ENCODE data around the gene RGS6. TPM values are rescaled to one million over a fixed set of nuclear protein-coding genes. Genes with fewer than 3 reads are reported as not detected.

The RGS6 gene
- total and polyA plus RNA-seq, 4 donors, result 0.21 to 5.4 (median 0.45) TPM

DNA sequence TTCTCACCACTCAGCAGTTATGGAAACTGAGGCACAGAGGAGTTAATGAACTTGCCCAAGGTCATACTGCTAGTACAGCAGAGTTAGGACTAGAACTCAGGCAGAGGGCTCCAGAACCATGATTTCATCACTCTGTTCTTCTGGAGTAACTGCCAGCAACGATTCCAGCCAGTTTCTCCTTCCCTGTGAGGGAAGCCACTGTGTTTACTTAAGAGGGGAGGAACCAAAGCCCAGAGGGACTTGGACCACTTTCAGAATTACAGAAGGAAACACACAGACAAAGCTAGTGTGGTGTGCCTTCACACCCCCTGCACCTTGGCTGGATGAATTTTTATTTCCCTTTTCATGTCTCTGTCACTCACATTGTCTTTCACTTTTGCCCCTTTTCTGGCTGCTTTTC is 563.4 kb downstream of the RGS6 start:
- Histone ChIP-seq H3K4me1 (ENCODE audit: control insufficient read depth in 5 of 5, insufficient read depth in 5 of 5, low read length in 5 of 5) (peaks cover 0 to 1% (median 0%) of the 10 kb centered on the region in 5 donors), H3K9me3 (ENCODE audit: control insufficient read depth in 4 of 4, insufficient read depth in 3 of 4, low read length in 3 of 4) (peaks cover 0 to 4% (median 0%) of the 10 kb centered on the region in 4 donors), H3K4me3 (no peak overlapping the region), H3K27ac (ENCODE audit: low read depth in 1 of 2, low read length in 1 of 2) (no peak overlapping the region), H3K9ac (ENCODE audit: insufficient read depth in 1 of 2, low read length in 2 of 2) (no peak overlapping the region), H3K27me3 (ENCODE audit: control insufficient read depth in 3 of 3, insufficient read depth in 3 of 3, low read length in 2 of 3) (no peaks in the 10 kb centered on the region), H3K36me3 (ENCODE audit: control insufficient read depth in 4 of 4, insufficient read depth in 4 of 4, low read length in 4 of 4) (no peaks in the 10 kb centered on the region)
- 0% methylated on average over 1 of the region's 1 CpG for WGBS, 2 donors
- DNase-seq (peak in 2 of 3 donors; percentile 31 to 57), ATAC-seq (ENCODE audit: insufficient read depth, low FRiP score) (no peak)
- TF ChIP-seq, protein P1, sequence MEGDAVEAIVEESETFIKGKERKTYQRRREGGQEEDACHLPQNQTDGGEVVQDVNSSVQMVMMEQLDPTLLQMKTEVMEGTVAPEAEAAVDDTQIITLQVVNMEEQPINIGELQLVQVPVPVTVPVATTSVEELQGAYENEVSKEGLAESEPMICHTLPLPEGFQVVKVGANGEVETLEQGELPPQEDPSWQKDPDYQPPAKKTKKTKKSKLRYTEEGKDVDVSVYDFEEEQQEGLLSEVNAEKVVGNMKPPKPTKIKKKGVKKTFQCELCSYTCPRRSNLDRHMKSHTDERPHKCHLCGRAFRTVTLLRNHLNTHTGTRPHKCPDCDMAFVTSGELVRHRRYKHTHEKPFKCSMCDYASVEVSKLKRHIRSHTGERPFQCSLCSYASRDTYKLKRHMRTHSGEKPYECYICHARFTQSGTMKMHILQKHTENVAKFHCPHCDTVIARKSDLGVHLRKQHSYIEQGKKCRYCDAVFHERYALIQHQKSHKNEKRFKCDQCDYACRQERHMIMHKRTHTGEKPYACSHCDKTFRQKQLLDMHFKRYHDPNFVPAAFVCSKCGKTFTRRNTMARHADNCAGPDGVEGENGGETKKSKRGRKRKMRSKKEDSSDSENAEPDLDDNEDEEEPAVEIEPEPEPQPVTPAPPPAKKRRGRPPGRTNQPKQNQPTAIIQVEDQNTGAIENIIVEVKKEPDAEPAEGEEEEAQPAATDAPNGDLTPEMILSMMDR (IDR thresholded peaks at IDR 0.05; ENCODE audit: control extremely low read depth, extremely low read depth), result no peak

DNA sequence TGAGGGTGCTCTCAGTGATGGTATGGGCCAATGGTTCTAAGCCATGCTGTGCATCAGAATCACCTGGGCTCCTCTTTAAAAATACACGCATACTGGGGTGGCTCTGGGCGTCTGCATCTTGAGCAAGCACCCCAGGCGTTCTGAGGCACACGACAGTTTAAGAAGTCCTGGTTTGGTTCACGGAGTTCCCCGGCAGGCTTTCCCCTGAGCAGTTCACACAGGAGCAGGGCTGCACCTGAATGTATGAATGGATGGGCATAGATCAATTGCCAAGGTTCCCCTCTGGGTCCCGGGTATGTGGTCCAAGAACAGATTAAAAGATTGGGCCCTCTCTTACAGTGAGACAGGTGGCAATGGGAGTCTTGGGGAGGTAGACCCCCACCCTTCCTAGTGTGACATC is 566.4 kb downstream of the RGS6 start:
- DNase-seq (no peak), ATAC-seq (ENCODE audit: insufficient read depth, low FRiP score) (no peak)
- peaks cover 0 to 1% (median 0%) of the 10 kb centered on the region in 5 donors for H3K4me1 ChIP-seq (ENCODE audit: control insufficient read depth in 5 of 5, insufficient read depth in 5 of 5, low read length in 5 of 5)
- H3K27ac ChIP-seq (ENCODE audit: low read depth in 1 of 2, low read length in 1 of 2), result no peak overlapping the region
- 94 to 96% methylated on average over 7 of the region's 7 CpGs for whole genome bisulfite sequencing, 2 donors
- no peaks in the 10 kb centered on the region for H3K36me3 ChIP-seq (ENCODE audit: control insufficient read depth in 4 of 4, insufficient read depth in 4 of 4, low read length in 4 of 4)
- TF ChIP-seq, protein P1 (IDR thresholded peaks at IDR 0.05; ENCODE audit: control extremely low read depth, extremely low read depth), result no peak
- no peaks in the 10 kb centered on the region for H3K27me3 ChIP-seq (ENCODE audit: control insufficient read depth in 3 of 3, insufficient read depth in 3 of 3, low read length in 2 of 3)
- no peak overlapping the region for H3K4me3 ChIP-seq
- H3K9ac ChIP-seq (ENCODE audit: insufficient read depth in 1 of 2, low read length in 2 of 2), result no peak overlapping the region
- peaks cover 0 to 4% (median 1%) of the 10 kb centered on the region in 4 donors for H3K9me3 ChIP-seq (ENCODE audit: control insufficient read depth in 4 of 4, insufficient read depth in 3 of 4, low read length in 3 of 4)

DNA sequence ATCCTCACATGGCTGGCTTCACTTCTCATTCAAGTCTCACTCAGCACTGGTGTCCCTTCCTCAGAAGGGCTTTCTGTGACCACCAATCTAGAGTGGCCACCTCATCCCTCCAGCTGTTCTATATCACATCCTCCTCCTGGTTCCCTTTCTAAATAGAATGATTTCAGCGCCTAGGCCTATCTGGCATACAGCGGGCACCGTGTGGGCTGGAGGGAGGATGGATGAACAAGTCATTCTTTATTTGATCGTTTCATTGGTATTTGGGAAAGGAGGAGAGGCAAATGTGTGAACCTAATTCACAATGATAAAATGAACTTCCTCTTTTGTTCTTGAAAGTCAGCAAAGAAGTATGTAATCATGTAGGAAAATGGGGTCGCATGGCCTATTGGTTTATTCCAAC is 567.5 kb downstream of the RGS6 start:
- 75 to 82% methylated on average over 5 of the region's 5 CpGs for WGBS, 2 donors
- no peak for DNase-seq
- H3K27me3 ChIP-seq (ENCODE audit: control insufficient read depth in 3 of 3, insufficient read depth in 3 of 3, low read length in 2 of 3), result no peaks in the 10 kb centered on the region
- ATAC-seq (ENCODE audit: insufficient read depth, low FRiP score), result no peak
- no peak overlapping the region for H3K4me3 ChIP-seq
- no peak overlapping the region for H3K27ac ChIP-seq (ENCODE audit: low read depth in 1 of 2, low read length in 1 of 2)
- H3K36me3 ChIP-seq (ENCODE audit: control insufficient read depth in 4 of 4, insufficient read depth in 4 of 4, low read length in 4 of 4), result no peaks in the 10 kb centered on the region
- H3K9ac ChIP-seq (ENCODE audit: insufficient read depth in 1 of 2, low read length in 2 of 2), result no peak overlapping the region
- peaks cover 0 to 1% (median 0%) of the 10 kb centered on the region in 5 donors for H3K4me1 ChIP-seq (ENCODE audit: control insufficient read depth in 5 of 5, insufficient read depth in 5 of 5, low read length in 5 of 5)
- peaks cover 0 to 3% (median 1%) of the 10 kb centered on the region in 4 donors for H3K9me3 ChIP-seq (ENCODE audit: control insufficient read depth in 4 of 4, insufficient read depth in 3 of 4, low read length in 3 of 4)
- TF ChIP-seq, protein P1 (IDR thresholded peaks at IDR 0.05; ENCODE audit: control extremely low read depth, extremely low read depth), result no peak

DNA sequence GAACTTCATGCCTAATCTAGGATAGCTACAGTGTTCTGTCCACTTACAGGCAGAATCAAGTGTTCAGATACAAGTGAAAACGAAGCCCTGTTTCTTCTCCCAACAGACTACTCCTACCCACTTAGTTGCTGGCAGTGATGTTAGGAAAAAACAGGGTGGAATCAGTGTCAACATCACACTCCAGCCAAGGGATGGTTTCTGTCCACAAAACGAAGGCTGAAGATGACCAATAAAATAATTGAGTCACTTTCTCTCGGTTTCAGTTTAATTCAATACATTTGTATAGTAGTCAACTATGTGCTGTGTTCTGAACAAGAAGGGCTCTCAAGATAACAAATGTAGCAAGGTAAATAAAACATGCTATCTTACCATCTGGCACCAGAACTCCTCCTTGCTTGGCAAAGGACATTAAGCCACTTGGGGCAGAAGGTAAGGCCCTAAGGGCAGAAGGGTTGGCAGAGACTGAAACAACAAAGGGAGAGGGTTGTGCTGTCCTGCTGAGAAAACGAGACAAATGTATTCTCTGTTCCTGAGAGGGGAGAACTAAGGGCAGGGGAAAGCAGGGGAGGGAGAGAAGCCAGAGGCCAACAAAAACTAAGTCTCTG is 568.1 kb downstream of the RGS6 start:
- ATAC-seq (ENCODE audit: insufficient read depth, low FRiP score), result no peak
- Histone ChIP-seq H3K27me3 (ENCODE audit: control insufficient read depth in 3 of 3, insufficient read depth in 3 of 3, low read length in 2 of 3) (no peaks in the 10 kb centered on the region), H3K9me3 (ENCODE audit: control insufficient read depth in 4 of 4, insufficient read depth in 3 of 4, low read length in 3 of 4) (peaks cover 0 to 2% (median 0%) of the 10 kb centered on the region in 4 donors), H3K4me3 (no peak overlapping the region), H3K36me3 (ENCODE audit: control insufficient read depth in 4 of 4, insufficient read depth in 4 of 4, low read length in 4 of 4) (no peaks in the 10 kb centered on the region), H3K27ac (ENCODE audit: low read depth in 1 of 2, low read length in 1 of 2) (no peak overlapping the region), H3K4me1 (ENCODE audit: control insufficient read depth in 5 of 5, insufficient read depth in 5 of 5, low read length in 5 of 5) (peaks cover 0 to 1% (median 0%) of the 10 kb centered on the region in 5 donors), H3K9ac (ENCODE audit: insufficient read depth in 1 of 2, low read length in 2 of 2) (no peak overlapping the region)
- TF ChIP-seq, protein P1 (IDR thresholded peaks at IDR 0.05; ENCODE audit: control extremely low read depth, extremely low read depth), result no peak
- DNase-seq, result no peak
- WGBS, 2 donors, result 60 to 78% methylated on average over 4 of the region's 4 CpGs

All from lung (tissue), 12 donors.